Measurements from ENCODE around the gene DEAF1.

DEAF1 gene

DNA sequence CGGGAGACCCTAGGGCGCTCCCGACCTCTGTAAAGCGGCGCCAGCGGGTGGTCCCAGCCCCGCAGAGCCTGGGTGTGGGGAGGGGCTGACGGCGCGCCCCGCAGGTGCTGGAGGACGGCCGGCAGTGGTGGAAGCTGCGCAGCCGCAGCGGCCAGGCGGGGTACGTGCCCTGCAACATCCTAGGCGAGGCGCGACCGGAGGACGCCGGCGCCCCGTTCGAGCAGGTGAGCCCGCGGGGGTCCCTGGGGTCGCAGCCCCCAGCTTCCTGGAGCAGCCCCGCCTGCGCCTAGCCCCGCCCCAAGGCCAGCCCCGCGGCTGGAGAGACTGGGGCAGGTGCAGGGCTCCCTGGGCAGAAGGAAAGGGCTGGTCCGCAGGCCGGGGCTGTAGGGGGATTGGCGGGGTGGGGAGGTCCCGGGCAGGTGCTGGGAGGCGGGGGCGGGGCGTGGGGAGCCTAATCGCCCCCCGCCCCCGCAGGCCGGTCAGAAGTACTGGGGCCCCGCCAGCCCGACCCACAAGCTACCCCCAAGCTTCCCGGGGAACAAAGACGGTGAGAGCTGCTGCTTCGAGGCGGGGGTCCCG is 30.7 kb upstream of the DEAF1 start:
- ChIA-PET POLR2A (interaction anchor here (0.6 to 1.5 kb wide), 4 partner anchors 19 to 71 kb away, joined by 3 to 7 read pairs (median 4); partner anchors contain the start of gene TALDO1), CTCF (interaction anchor here (0.9 to 10.2 kb wide), 7 partner anchors 13 to 192 kb away, joined by 3 to 198 read pairs (median 9); partner anchors contain the start of genes DEAF1, EPS8L2, TALDO1 and TMEM80)
- TF ChIP-seq, protein P1, sequence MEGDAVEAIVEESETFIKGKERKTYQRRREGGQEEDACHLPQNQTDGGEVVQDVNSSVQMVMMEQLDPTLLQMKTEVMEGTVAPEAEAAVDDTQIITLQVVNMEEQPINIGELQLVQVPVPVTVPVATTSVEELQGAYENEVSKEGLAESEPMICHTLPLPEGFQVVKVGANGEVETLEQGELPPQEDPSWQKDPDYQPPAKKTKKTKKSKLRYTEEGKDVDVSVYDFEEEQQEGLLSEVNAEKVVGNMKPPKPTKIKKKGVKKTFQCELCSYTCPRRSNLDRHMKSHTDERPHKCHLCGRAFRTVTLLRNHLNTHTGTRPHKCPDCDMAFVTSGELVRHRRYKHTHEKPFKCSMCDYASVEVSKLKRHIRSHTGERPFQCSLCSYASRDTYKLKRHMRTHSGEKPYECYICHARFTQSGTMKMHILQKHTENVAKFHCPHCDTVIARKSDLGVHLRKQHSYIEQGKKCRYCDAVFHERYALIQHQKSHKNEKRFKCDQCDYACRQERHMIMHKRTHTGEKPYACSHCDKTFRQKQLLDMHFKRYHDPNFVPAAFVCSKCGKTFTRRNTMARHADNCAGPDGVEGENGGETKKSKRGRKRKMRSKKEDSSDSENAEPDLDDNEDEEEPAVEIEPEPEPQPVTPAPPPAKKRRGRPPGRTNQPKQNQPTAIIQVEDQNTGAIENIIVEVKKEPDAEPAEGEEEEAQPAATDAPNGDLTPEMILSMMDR (IDR thresholded peaks at IDR 0.05; ENCODE audit: insufficient read depth, low read length, missing control alignments): no peak
- H3K4me3 ChIP-seq (ENCODE audit: low read depth, low read length): no peak overlapping the region
- no peak for DNase-seq (ENCODE audit: low read depth, low spot score)

DNA sequence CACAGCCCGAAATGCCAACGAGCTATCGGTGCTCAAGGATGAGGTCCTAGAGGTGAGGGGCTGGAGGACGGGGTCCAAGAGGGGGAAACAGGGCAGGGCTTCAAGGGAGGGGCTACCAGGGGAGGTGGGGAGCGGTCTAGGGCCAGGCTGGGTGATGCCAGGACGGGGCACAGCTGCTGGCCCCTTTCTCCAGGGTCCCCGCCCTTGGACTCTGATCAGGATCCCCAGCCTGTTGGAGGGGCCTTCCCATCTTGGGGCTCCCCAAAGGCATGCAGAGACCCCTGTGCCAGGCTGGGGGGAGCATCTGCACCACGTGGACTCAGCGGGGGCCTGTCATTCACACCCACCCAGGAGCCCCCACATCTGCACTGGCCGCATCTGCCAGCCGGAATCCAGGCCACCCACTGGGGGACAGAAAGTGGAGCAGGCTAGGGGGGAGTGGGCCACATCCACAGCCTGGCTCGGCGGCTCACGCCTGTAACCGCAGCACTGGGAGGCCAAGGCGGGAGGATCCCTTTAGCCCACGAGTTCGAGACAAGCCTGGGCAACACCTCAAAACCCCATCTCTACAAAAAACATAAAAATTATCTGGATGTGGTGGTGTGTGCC is 29.9 kb upstream of the DEAF1 start:
- TF ChIP-seq, protein P1 (IDR thresholded peaks at IDR 0.05; ENCODE audit: insufficient read depth, low read length, missing control alignments): no peak
- POLR2A ChIA-PET: interaction anchor here (0.6 kb wide), 1 partner anchor 144 kb away, joined by 4 read pairs; no protein-coding TSS in a partner anchor
- DNase-seq (ENCODE audit: low read depth, low spot score): no peak
- CTCF ChIA-PET: interaction anchor here (0.8 to 10.2 kb wide), 7 partner anchors 8 to 171 kb away, joined by 3 to 198 read pairs (median 16); partner anchors contain the start of genes DEAF1, EPS8L2 and TMEM80
- H3K4me3 ChIP-seq (ENCODE audit: low read depth, low read length): no peak overlapping the region

DNA sequence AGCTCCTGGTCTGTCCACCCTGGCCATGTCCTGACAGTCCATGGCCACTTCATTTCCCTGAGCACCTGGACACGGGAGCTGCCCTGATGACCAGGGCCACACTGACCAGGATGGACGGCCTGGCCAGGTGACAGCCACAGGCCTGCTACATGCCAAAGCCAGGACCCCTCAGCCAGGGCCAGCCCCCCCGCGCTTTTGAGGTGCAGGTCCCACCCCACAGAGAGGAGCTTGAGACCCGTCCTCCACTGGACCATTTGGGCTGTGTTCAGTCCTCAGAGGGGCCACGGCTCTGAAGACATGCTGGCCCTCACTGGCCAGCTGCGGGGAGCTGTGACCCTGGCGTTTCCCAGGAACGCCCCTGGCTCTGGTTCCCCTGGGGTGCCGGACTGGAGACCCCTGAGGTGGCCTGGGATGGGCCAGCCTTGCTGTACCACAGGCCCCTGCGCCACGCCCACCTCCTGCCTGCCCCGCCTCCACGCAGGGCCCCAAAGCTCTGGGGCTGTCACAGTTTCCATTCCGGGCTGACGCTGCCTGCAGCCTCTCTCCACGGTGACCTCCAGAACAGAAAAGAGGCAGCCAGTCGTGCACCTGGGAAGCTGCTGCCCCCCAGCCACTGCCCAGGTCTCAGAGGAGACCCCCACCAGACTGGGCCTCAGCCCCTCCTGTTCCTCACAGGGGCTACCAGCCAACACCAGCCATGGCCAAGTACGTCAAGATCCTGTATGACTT is 29.2 kb upstream of the DEAF1 start:
- POLR2A ChIA-PET: interaction anchor here (0.6 kb wide), 1 partner anchor 144 kb away, joined by 4 read pairs; no protein-coding TSS in a partner anchor
- CTCF ChIA-PET: interaction anchor here (0.5 to 10.2 kb wide), 18 partner anchors 9 to 188 kb away, joined by 3 to 198 read pairs (median 6); partner anchors contain the start of genes DEAF1, EPS8L2, LMNTD2 and TMEM80
- TF ChIP-seq, protein P1 (IDR thresholded peaks at IDR 0.05; ENCODE audit: insufficient read depth, low read length, missing control alignments): no peak
- no peak overlapping the region for H3K4me3 ChIP-seq (ENCODE audit: low read depth, low read length)
- no peak for DNase-seq (ENCODE audit: low read depth, low spot score)

DNA sequence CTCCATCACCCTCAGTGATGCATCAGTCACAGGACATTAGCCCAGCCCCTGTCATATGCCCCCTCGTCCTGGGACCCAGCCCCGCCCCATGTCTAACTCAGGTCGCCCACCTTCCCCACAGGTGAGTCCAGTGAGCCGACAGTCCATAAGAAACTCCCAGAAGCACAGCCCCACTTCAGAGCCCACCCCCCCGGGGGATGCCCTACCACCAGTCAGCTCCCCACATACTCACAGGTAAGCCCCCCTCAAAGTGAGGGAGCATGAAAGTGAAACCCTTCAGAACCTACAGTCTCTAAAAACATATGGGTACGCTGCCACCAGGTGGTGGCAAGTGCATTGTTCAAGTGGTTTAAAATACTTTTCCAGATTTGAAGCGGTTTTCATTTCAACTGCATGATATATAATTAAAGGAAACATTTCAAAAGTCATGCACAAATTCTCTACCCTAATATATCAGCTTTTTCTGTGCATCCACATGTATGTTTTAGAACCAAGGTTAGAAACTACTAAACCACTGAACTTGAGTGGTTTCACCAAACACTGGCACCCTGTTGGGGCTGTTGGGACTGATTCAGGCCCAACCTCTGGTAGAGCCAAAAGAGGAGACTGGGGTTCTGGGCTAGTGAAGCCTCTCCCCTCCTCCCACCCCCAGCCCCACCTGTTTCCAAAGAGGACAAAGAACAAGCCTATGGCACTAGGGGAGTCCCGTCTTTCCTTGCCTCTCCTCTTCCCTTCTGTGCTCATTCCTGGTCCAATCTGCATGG is 28.3 kb upstream of the DEAF1 start:
- ChIA-PET CTCF (interaction anchor here (0.6 to 10.2 kb wide), 23 partner anchors 8 to 187 kb away, joined by 3 to 198 read pairs (median 5); partner anchors contain the start of genes DEAF1, EPS8L2, LMNTD2 and TMEM80), POLR2A (no interaction called here)
- H3K4me3 ChIP-seq (ENCODE audit: low read depth, low read length): no peak overlapping the region
- DNase-seq (ENCODE audit: low read depth, low spot score): no peak
- TF ChIP-seq, protein P1 (IDR thresholded peaks at IDR 0.05; ENCODE audit: insufficient read depth, low read length, missing control alignments): peak; percentile 42

DNA sequence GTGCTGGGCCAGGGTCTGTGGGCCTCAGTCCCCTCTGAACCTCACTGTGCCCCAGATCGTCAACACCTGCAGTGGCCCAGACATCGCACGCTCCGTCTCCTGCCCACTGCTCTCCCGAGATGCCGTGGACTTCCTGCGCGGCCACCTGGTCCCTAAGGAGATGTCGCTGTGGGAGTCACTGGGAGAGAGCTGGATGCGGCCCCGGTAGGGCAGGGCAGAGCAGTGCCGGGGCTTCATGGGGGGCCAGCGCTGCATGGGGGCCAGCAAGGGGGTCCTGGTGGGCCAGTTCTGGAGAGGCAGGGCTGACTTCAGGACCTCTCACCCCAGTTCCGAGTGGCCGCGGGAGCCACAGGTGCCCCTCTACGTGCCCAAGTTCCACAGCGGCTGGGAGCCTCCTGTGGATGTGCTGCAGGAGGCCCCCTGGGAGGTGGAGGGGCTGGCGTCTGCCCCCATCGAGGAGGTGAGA is 27.4 kb upstream of the DEAF1 start:
- ChIA-PET POLR2A (interaction anchor here (0.6 to 1.4 kb wide), 2 partner anchors 159 to 216 kb away, joined by 3 read pairs; no protein-coding TSS in a partner anchor), CTCF (interaction anchor here (1.0 to 10.2 kb wide), 12 partner anchors 11 to 168 kb away, joined by 3 to 198 read pairs (median 6); partner anchors contain the start of genes DEAF1, EPS8L2, LMNTD2 and TMEM80)
- TF ChIP-seq, protein P1 (IDR thresholded peaks at IDR 0.05; ENCODE audit: insufficient read depth, low read length, missing control alignments): no peak
- no peak for DNase-seq (ENCODE audit: low read depth, low spot score)
- H3K4me3 ChIP-seq (ENCODE audit: low read depth, low read length): no peak overlapping the region
